ENCODE measurements around the gene ZNF48.

The ZNF48 gene

DNA sequence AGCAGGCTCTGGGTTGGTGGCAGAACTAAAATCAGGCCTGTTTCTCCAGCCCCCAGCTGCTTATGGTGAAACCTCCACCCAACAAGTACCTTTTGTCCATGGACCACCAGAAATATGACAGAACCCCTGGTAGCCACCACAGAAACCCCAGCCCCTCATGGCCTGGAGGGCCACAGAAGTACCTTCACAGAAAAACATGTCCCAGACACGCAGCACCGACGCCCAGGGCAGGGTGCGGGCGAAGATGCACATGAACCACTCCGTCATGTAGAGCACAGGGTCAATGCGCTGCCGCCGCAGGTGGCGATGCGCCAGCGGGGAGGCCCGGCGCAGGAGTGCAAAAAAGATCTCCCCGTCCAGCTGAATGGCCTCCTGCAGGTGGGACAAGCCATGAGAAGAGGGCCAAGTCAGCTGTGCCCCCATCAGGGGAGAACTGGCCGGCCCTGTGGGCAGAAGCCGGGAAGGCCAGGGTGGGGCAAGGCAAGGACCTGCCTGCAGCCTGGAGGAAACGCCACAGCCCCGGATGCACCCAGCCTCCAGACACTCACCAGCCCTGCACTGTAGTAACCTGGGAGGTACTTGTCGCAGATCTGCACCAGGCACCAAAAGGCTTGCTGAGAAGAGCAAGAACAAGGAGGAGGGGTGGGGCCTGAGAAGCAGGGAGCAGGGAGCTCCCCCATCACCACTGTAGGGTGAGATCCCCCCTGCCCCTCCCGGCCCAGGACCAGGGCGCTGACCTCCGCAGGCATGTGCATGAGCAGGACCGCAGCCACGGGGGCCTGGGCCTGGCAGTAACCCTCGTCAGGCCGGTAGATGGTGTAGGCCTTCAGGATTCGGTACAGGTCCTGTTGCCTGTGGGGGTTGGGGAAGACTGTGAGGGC lies 36.0 kb upstream of the ZNF48 start:
- DNase-seq (ENCODE audit: low read depth in 2 of 2): no peak

DNA sequence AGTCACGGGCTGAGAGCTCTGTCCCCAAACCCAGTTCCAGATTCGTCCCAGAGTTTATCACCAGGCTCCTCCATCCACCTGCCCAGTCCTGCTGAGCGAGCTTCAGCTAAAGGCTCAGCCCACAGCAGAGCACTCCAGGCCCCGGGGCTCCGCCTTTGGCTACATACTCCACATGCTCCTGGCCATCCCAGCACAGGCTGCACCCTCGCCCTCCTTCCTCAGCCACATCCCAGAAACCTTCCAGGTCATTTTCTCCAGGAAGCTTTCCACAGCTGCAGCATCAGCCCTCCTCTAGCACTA lies 35.4 kb upstream of the ZNF48 start:
- no peak for DNase-seq (ENCODE audit: low read depth in 2 of 2)

DNA sequence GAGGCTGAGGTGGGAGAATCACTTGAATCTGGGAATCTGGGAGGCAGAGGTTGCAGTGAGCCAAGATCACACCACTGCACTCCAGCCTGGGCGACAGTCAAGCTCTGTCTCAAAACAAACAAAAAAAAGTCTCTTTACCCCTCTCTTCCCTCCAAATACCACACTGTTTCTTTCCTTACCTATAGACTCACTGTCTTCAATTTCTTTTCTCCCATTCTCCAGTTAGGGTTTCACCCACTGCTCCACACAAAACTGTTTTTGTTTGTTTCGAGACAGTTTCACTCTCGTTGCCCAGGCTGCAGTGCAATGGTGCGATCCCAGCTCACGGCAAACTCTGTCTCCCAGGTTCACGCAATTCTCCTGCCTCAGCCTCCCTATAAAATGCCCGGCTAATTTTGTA lies 34.0 kb upstream of the ZNF48 start:
- DNase-seq (ENCODE audit: low read depth in 2 of 2): no peak

DNA sequence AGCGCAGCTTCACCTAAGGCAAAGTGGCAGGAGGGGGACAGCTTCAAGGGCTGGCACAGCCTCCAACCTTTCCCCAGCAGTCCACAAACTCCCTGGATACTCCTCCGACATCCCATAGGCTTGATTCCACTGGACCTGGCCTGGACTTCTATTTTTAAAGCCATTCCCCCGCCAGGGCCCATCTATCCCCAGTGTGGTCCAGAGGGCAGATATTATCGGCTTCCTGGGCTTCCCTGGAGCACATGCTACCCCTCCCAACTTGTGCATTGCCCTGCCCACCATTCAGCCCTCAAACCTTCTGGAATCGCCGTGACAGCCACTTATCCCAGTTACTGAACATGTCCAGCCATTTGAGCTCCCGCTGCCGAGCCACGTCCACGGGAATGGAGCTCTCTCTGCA lies 30.0 kb upstream of the ZNF48 start:
- DNase-seq (ENCODE audit: low read depth in 2 of 2): no peak

DNA sequence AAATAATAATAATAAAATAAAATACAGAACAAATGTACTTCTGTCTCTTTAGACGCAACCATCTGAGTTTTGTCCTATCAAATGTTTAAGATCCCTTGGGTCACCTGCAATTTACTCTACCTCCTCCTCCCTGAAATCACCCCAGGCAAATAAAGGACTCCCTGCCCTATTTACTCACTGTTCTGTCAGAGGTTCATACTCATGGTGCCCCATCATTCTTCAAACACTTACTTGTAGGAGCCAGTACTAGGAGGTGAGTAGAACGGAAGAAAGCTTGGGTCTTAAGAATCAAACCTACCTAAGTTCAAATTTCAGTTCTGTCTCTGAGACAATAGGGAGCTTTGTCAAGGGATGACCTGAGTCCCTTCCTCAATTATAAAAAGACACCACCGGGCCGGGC lies 28.7 kb upstream of the ZNF48 start:
- DNase-seq (ENCODE audit: low read depth in 2 of 2): no peak

DNA sequence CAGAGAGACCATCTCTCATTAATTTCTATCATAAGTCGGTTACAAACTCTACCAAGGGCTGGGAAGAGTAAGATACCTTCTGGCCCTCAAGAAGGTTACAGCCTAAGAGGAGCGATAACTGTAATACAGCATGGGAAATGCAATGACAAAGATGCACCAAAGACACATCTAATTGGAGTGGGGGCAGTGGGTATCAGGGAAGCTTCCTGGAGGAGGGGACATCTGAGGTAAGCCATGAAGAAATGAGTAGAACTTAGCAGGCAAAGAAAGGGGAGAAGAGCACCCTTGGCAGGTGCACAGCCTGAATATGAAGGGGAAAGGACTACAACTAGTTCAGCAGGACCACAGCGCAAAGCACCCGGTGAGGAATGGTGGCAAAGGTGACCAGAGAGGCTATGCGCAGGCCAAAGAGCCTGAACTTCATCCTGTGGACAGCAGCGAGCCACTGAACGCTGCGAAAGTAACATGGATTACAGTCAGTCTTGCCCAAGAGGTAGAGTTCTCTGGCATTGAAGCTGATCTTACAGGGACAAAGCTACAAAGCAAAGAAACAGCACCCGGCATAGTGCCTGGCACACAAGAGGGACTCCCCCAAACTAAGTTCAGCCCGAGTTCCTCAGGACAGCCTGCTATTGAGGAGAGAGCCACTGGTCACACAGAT lies 27.7 kb upstream of the ZNF48 start:
- no peak for DNase-seq (ENCODE audit: low read depth in 2 of 2)

DNA sequence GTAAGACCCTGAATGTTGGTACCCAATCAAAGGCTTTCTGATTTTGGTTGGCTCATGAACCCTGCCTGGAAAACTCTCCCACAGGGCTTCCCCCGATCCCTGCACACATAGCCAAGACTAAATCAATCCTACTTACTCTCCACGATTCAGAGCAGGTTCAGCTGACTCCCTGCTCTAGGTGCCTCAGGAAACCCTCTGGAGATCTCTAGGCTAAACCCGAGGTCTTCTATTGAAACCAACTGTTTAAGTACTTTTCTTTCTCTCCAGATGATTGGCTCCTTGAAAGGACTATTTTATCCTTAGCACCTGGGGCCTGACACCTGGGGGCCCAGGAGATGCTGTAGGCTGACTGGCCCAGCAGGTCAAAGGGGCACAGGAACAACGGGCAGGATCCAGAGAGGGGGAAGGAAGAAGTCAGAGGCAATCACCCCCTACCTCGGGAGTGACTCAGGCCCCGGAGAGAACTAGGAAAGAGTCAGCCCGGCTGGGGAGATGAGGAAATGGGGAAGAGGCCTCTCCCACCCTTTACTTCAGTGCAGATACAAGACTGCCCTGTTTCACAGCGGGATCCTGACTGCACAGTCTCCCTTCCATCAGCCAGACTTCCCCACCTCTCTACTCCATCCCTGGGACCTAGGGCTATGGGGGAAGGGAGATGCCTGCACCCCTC lies 27.0 kb upstream of the ZNF48 start:
- DNase-seq (ENCODE audit: low read depth in 2 of 2): peak; percentile 4 to 23

DNA sequence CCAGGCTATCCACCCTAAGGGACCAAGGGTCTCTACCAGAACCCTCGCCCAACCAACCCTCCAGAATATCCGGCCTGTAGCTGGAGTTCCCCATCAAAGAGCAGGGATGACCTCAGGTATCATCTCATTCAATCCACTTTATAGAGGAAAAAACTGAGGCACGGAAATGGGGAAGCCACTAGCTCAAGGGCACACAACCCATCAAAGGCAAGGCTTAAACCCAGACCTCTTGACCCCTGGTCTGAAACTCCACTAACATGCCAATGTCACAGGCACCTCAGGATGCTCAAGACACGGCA lies 26.5 kb upstream of the ZNF48 start:
- no peak for DNase-seq (ENCODE audit: low read depth in 2 of 2)

DNA sequence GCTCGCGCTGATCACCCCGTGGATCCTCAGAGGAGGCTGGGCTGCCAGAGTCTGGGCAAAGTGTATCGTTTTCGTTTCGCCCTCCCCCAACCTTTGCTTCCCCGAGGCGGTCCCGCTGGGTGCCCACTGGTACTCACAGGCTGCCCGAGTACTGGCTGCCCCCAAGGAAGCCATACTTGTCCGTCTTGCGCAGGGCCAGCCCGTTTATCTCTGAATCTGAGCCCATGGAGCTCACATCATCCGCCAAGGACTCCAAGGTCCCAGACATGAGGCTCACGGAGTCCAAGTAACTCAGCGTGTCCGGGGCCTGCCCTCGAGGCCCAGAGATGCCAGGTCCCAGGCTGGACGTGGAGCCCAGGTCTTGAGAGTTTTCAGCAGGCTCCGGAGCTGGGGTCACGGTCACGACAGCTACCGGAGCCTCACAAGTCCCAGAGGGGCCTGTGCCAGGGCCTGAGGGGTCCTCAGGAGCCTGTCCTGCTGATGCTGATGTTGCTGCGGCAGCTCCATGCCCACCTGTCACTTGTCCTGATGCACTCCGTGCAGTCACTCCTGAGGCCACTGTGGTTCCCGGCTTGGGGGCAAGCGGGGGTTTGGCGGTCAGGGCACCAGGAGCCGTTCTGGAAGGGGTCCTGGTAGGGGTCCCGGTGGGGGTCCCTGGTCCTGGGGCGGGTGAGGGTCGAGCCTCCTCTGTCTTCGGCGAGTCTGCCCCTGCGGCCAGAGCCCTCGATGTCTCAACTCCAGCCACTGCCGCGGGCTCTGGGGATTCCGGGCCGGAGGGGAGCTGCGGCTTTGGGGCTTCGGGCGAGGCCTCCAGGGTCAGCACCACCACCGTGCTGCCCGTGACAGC lies 25.9 kb upstream of the ZNF48 start:
- no peak for DNase-seq (ENCODE audit: low read depth in 2 of 2)

DNA sequence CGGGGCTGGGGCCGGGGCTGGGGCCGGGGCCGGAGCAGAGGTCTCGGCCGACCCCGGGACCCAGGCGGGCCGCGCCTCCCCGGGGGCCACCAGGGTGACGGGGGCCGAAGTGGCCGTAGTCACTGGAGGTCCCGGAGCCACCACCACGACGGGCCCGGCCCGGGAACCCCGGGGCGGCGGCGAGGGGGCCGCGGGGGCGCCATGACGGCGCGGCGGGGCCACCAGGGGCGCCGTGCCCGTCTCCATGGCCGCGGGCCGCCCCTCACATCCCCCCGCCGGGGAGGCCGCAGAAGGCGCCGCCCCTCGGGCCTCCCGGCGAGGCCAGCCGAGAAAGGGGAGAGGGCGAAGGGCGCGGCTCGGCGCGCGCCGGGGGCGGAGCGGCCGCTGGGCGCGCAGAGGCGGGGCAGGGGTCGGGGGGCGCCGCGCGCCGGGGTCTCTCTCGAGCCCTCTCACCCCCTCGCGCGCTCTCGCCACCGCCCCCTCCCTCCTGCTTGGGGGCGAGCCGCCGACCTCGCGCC lies 25.2 kb upstream of the ZNF48 start:
- DNase-seq (ENCODE audit: low read depth in 2 of 2): no peak

DNA sequence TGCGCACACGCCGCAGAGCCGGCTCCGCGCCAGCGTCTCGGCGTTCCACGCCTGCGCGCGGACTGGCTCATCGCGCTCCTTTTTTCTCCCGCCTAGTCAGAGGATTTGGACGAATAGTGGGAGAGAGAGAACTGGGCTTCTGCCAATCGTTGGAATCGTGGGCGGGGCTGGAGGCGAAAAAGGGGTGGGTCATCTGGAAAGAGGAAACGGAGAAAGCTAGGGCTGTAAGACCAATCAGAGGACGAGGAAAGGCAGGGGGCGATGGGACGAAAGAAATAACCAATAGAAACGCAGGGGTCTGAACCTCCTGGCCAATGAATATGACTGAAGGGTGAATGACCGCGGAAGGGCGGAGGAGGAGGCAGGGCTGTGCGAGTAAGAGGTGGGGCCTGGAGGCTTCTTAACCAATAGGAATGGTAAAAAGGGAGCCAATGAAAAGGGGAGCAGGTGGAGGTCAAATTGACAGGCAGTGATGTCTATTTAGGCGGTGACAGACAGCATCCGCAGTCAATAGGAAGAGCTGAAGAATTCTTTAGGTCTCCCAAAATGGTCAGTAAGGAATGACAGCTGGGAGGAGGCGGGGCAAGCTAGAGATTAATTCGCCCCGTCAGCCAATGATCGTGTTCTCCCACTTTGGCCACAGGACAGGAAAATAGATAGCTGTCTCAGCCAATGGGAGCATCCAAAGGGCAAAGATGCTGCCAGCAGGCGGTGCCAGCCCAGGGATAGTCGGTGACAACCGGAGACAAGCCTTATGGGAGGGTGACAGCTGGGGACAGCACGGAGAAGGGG lies 24.6 kb upstream of the ZNF48 start, which contains the start of gene TBC1D10B:
TBC1D10B (minus strand) TSS at position 39 of the 792 bp plus-strand sequence. CDS start 311 bp downstream, outside the sequence.
- DNase-seq (ENCODE audit: low read depth in 2 of 2): peak; percentile 100

DNA sequence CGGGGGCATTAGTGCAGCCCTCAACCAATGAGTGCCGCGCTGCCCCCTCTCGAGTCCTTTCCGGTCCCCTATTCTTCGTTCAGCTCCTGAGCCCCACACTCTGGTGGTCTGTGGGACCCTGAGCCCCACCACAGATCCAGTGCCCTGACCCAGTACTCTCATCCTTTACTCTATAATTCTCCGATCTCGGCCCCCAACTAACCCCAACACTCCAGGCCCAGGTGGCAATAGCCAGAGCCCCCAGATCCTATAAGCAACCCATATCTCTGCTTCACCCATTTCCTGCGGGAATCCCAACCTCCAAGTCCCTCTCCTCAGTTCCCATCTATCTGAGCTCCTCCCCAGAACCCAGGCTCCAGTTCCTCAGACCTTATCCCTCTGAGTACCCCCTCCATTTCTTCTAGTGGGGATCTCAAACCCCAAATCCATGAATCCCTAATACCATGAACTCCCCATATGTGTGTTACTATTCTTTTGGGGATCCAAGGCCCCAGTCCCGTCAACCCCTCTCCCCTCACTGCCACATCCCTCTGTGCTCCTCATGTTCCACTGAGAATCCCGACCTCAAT lies 23.9 kb upstream of the ZNF48 start:
- DNase-seq (ENCODE audit: low read depth in 2 of 2): no peak

DNA sequence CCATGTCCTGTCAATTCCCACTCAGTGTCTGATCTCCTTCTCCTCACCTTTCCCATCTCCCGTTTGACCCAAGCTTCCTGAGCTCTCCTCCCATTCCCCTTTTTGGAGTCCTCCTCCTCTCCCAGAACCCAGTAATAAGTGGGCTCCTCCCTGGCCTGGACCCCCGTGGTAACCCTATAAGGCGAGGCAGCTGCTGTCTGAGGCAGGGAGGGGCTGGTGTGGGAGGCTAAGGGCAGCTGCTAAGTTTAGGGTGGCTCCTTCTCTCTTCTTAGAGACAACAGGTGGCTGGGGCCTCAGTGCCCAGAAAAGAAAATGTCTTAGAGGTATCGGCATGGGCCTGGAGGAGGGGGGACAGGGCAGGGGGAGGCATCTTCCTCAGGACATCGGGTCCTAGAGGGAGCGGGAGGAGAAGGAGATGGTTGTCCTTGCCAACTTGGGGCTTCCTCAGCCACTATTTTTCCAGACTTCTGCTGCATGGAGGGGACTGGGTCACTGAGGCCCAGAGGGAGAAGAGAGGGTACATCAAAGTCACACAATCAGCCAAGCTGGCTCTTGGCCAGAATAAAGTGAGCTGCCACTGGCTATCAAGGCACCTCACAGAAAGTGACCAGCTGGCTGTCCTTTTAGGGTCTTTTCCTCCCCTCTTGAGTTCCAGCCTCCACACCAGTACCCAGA lies 23.0 kb upstream of the ZNF48 start:
- no peak for DNase-seq (ENCODE audit: low read depth in 2 of 2)

DNA sequence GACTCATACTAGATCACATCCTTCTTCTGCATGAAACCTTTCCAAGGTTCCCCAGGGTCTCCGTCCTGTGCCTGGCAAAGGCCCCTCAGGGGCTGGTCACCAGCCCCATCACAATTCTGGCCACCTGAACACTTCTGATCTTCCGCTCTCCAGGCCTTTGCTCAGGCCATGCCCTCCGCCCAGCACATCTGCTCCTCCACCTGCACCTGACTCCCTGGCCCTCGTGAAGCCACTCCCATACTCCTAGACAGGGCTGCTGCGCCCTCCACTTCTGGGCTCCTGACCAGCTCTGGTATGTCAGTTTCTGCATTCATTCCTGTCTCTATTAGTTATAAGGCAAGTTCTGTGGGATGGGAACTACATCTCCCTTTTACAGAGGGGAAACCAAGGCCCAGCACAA lies 22.5 kb upstream of the ZNF48 start:
- no peak for DNase-seq (ENCODE audit: low read depth in 2 of 2)

DNA sequence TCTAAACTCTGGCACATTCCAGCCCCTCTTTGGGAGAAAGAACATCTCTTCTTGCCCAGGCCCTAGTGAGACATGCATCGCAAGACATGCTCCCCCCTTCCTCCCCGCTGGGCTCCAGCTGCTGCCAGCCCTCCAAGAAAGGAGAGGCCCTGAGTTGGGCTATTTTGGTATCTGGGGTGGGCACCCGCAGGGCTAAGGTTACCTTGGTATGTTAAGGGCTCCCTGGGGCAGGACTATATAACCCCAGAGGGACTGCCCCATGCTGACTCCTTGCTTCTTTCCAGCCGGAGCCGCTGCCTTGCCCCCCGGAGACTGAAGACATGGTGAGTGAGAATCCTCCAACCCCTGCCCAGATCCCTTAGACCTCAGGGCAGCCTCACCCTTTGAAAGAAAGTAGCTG lies 20.7 kb upstream of the ZNF48 start, which contains the start of gene MYL11:
MYL11 (plus strand) TSS at position 265 of the 400 bp plus-strand sequence; CDS start at position 321, 56 bp downstream.
- DNase-seq (ENCODE audit: low read depth in 2 of 2): no peak

DNA sequence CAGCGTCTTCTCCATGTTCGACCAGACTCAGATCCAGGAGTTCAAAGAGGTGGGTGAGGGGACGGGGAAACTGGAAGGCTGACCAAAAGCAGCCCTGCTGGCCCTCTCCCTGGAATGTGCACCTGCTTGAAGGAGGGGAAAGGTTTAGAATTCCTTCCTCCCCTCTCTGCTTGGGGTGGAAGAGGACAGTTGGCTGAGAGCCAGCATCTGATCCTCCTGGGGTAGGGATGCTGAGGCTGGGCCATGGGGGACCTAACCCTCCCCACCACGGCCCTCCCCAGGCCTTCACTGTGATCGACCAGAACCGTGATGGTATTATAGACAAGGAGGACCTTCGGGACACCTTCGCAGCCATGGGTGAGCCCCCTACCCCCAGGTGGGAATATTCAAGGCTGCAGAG lies 19.4 kb upstream of the ZNF48 start:
- DNase-seq (ENCODE audit: low read depth in 2 of 2): no peak

DNA sequence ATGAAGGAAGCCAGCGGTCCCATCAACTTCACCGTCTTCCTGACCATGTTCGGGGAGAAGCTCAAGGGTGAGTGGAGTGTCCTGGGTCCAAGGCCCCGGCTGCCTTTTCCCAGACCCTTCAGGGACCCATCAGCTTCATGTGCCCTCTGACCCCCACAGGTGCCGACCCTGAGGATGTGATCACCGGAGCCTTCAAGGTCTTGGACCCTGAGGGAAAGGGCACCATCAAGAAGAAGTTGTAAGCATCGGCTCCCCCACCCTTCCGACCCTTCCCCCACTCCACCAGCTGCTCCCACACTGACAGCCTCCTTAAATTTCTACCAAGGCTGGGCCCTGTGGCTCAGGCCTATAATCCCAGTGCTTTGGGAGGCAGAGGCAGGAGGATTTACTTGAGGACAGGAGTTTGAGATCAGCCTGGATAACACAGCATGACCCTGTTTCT lies 18.7 kb upstream of the ZNF48 start:
- no peak for DNase-seq (ENCODE audit: low read depth in 2 of 2)

DNA sequence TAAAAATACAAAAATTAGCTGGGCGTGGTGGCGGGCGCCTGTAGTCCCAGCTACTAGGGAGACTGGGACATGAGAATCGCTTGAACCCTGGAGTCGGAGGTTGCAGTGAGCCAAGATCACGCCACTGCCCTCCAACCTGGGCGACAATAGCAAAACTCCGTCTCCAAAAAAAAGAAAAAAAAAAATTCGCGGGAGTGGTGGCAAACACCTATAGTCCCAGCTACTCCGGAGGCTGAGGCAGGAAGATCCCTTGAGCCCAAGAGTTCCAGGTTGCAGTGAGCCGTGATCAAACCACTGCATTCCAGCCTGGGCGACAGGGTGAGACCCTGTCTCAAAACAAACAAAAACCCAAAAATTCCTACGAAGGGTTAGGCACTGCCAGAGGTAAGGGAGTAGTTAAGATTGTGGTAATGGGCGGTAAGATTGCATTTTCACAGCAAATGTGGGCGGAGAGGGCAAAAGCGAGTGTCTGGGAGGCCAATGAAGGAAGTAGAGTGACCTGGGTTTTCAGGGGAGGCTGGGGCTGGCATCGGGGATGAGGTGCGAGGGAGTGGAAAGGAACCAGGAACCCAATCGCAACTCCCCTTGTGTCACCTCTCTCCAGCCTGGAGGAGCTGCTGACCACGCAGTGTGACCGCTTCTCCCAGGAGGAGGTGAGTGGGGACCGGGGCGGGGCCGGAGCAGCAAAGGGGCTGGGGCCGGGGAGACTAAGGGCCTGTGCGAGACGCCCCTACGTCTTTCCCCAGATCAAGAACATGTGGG lies 18.0 kb upstream of the ZNF48 start:
- no peak for DNase-seq (ENCODE audit: low read depth in 2 of 2)

DNA sequence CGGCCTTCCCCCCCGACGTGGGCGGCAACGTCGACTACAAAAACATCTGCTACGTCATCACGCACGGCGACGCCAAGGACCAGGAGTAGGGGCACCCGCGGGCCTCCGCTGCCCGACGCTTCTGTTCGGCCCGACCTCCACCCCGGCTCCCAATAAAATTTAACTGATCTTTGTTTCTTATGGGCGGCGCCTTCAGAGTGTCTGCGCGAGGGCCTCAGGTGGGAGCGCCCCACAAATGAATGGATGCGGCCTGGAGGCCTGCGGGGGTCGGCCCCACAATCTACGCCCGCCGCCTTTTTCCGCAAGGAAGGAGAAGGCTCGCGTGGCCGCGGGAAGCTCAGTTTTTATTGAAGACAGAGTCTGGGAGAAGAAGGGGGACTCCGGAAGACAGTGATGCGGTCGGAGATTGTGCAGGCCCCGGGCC lies 17.4 kb upstream of the ZNF48 start:
- peak; percentile 70 to 71 for DNase-seq (ENCODE audit: low read depth in 2 of 2)

Data from fibroblast of skin of left quadriceps (primary cell).